MM.1S (cell line): ENCODE measurements around the gene DARS1.

Source experiments
- DNase-seq: peaks from one replicate; pipeline ENCODE4 v3.0.0-alpha.2; 2015
- H2AFZ ChIP-seq: fragments of 300-600 bp; sonication (generic); 2 replicates; pipeline ENCODE4 v1.6.0; 2016; ENCODE audit warnings: antibody characterized with exemption, low read length
- H3F3A ChIP-seq: fragments of 300-600 bp; sonication (generic); 2 replicates; pipeline ENCODE4 v1.6.1; 2016; ENCODE audit warnings: mild to moderate bottlenecking, antibody characterized with exemption, low read length, moderate library complexity, mixed read lengths; ENCODE audit not compliant: insufficient read depth
- H3K27ac ChIP-seq: fragments of 300-600 bp; sonication (generic); 2 replicates; pipeline ENCODE4 v1.5.1; 2016; ENCODE audit warnings: mild to moderate bottlenecking, low read length
- H3K27me3 ChIP-seq: fragments of 300-600 bp; sonication (generic); replicated peaks from 2 replicates; pipeline ENCODE4 v1.6.0; 2016; ENCODE audit warnings: low read length; ENCODE audit not compliant: insufficient read depth
- H3K36me3 ChIP-seq: fragments of 300-600 bp; sonication (generic); replicated peaks from 2 replicates; pipeline ENCODE4 v1.6.1; 2016; ENCODE audit warnings: mild to moderate bottlenecking, low read length, mixed read lengths; ENCODE audit not compliant: insufficient read depth
- H3K4me1 ChIP-seq: fragments of 300-600 bp; sonication (generic); 2 replicates; pipeline ENCODE4 v1.6.1; 2016; ENCODE audit warnings: low read length, mixed read lengths
- H3K4me2 ChIP-seq: fragments of 300-600 bp; sonication (generic); 2 replicates; pipeline ENCODE4 v1.6.0; 2016; ENCODE audit warnings: low read depth, low read length
- H3K4me3 ChIP-seq: fragments of 300-600 bp; sonication (generic); 2 replicates; pipeline ENCODE4 v1.5.1; 2016; ENCODE audit warnings: low read length, mixed read lengths
- H3K79me2 ChIP-seq: fragments of 300-600 bp; sonication (generic); 2 replicates; pipeline ENCODE4 v1.6.1; 2016; ENCODE audit warnings: mixed run types, low read length, mixed read lengths
- H3K9ac ChIP-seq: fragments of 300-600 bp; sonication (generic); 2 replicates; pipeline ENCODE4 v1.6.1; 2016; ENCODE audit warnings: low read length, mixed read lengths
- H3K9me2 ChIP-seq: fragments of 300-600 bp; sonication (generic); replicated peaks from 2 replicates; pipeline ENCODE4 v1.6.1; 2016; ENCODE audit warnings: mild to moderate bottlenecking, low read length, mixed read lengths; ENCODE audit not compliant: insufficient read depth
- H3K9me3 ChIP-seq: fragments of 300-600 bp; sonication (generic); replicated peaks from 2 replicates; pipeline ENCODE4 v1.6.1; 2016; ENCODE audit warnings: mild to moderate bottlenecking, low read length, mixed read lengths; ENCODE audit not compliant: insufficient read depth
- H4K20me1 ChIP-seq: fragments of 300-600 bp; sonication (generic); 2 replicates; pipeline ENCODE4 v1.6.1; 2016; ENCODE audit warnings: mild to moderate bottlenecking, low read length, moderate library complexity, mixed read lengths; ENCODE audit not compliant: insufficient read depth
- EZH2 ChIP-seq: fragments of 300-600 bp; sonication (generic); optimal IDR thresholded peaks from 2 replicates; pipeline ENCODE3; 2017; ENCODE audit warnings: low read depth, mild to moderate bottlenecking, antibody characterized with exemption, low read length, mixed read lengths
- EZH2phosphoT487 ChIP-seq: fragments of 300-600 bp; sonication (generic); IDR thresholded peaks from 2 replicates; pipeline ENCODE4 v1.6.1; 2018; ENCODE audit warnings: antibody characterized with exemption, low read length
- TF ChIP-seq, protein P1 (sequence below): fragments of 300-600 bp; sonication (generic); IDR thresholded peaks from 2 replicates; pipeline ENCODE4 v1.5.1; 2016; ENCODE audit warnings: antibody characterized with exemption, low read length, mixed read lengths

Gene DARS1

DNA sequence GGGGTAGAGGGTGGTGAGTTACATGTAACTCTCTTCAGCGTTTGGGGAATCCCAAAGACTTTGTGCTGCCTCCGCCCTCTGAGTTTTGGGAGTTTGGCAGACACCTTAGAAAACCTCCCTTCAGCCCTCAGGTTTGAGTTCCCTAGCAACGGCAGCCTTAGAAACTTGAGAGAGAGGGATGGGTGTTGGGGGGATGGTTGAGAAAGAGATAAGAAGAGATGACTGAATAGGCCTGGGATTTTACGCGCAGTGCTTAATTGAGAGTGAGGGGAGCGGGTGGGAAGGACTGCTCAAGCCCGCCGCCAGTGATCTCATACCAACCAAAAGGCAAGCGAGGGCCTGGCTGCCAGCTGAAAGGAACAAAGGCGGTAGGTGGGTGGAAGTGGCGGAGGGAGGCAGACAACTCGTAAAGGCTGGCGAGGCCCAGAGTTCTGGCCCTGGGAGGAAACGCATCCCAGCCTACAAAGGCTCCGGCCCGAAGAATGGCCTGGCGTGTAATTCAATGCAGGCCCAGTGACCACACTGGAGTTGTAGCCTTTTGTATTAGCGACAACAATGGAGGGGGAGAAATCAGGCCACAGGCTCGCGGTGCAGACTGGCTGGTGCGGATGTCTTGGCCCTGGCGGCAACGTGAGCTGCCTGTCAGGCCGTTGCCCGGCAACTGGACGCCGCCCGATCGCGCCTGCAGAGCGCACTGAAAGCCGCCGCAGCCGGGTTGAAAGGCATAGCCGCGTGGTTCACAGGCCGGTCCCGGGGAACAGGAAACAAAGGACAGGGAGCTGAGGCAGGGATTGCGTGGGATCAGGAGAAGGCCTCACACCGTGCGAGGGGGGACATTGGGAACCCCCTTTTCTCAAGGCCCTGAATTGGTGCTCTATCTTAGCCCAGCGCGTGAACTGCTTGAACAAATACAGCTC, 39.9 kb upstream of the DARS1 start:
- Histone ChIP-seq H2AFZ (no peak overlapping the region), H3K27ac (no peak overlapping the region), H3K27me3 (no peaks in the 10 kb centered on the region), H3K4me3 (no peak overlapping the region), H3K9me3 (no peaks in the 10 kb centered on the region), H3K36me3 (no peaks in the 10 kb centered on the region), H3K4me1 (no peaks in the 10 kb centered on the region), H3K9ac (no peak overlapping the region), H3K9me2 (no peaks in the 10 kb centered on the region), H3F3A (no peaks in the 10 kb centered on the region), H3K79me2 (no peaks in the 10 kb centered on the region), H4K20me1 (no peaks in the 10 kb centered on the region), H3K4me2 (no peak overlapping the region)
- DNase-seq, result no peak
- TF ChIP-seq EZH2 (no peak), EZH2phosphoT487 (no peak)
- TF ChIP-seq, protein P1, sequence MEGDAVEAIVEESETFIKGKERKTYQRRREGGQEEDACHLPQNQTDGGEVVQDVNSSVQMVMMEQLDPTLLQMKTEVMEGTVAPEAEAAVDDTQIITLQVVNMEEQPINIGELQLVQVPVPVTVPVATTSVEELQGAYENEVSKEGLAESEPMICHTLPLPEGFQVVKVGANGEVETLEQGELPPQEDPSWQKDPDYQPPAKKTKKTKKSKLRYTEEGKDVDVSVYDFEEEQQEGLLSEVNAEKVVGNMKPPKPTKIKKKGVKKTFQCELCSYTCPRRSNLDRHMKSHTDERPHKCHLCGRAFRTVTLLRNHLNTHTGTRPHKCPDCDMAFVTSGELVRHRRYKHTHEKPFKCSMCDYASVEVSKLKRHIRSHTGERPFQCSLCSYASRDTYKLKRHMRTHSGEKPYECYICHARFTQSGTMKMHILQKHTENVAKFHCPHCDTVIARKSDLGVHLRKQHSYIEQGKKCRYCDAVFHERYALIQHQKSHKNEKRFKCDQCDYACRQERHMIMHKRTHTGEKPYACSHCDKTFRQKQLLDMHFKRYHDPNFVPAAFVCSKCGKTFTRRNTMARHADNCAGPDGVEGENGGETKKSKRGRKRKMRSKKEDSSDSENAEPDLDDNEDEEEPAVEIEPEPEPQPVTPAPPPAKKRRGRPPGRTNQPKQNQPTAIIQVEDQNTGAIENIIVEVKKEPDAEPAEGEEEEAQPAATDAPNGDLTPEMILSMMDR, result no peak

GRCh38 chr2:136024616-136025015, 39.2 kb upstream of the DARS1 start:
- no peaks in the 10 kb centered on the region for H3K36me3 ChIP-seq
- no peaks in the 10 kb centered on the region for H3F3A ChIP-seq
- H2AFZ ChIP-seq, result no peak overlapping the region
- H3K9me2 ChIP-seq, result no peaks in the 10 kb centered on the region
- no peaks in the 10 kb centered on the region for H3K4me1 ChIP-seq
- no peaks in the 10 kb centered on the region for H3K9me3 ChIP-seq
- no peak overlapping the region for H3K9ac ChIP-seq
- no peaks in the 10 kb centered on the region for H3K79me2 ChIP-seq
- H3K27me3 ChIP-seq, result no peaks in the 10 kb centered on the region
- no peak overlapping the region for H3K4me2 ChIP-seq
- no peak overlapping the region for H3K27ac ChIP-seq
- H3K4me3 ChIP-seq, result no peak overlapping the region
- TF ChIP-seq, protein P1, result no peak
- TF ChIP-seq EZH2phosphoT487 (no peak), EZH2 (no peak)
- H4K20me1 ChIP-seq, result no peaks in the 10 kb centered on the region
- no peak for DNase-seq

DNA sequence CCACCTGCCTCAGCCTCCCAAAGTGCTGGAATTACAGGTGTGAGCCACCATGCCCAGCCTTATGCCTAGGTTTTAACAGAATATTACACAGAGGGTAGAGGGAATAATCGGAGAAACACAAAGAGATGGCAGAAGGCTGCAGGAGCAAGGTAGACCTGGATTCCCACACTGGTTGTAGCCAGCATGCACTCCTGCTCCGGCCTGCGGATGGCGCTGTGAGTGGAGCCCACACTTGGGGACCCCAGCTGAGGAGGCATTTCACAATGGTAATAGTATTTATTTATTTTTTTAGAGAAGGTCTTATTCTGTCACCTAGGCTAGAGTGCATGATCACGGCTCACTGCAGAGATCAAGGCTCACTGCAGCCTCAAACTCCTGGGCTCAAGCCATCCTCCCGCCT, 38.8 kb upstream of the DARS1 start:
- no peaks in the 10 kb centered on the region for H3K9me2 ChIP-seq
- no peaks in the 10 kb centered on the region for H4K20me1 ChIP-seq
- H3K27me3 ChIP-seq, result no peaks in the 10 kb centered on the region
- no peak overlapping the region for H3K27ac ChIP-seq
- no peaks in the 10 kb centered on the region for H3F3A ChIP-seq
- no peak overlapping the region for H3K4me3 ChIP-seq
- no peak overlapping the region for H3K9ac ChIP-seq
- no peaks in the 10 kb centered on the region for H3K4me1 ChIP-seq
- no peak for DNase-seq
- no peak overlapping the region for H3K4me2 ChIP-seq
- TF ChIP-seq, protein P1, result no peak
- TF ChIP-seq EZH2phosphoT487 (no peak), EZH2 (no peak)
- H3K9me3 ChIP-seq, result no peaks in the 10 kb centered on the region
- no peaks in the 10 kb centered on the region for H3K36me3 ChIP-seq
- H3K79me2 ChIP-seq, result no peaks in the 10 kb centered on the region
- no peak overlapping the region for H2AFZ ChIP-seq
